Body of pancreas (tissue), 4 donors: Measurements from ENCODE around the gene SLC6A20.

Source experiments
- POLR2A ChIP-seq, 3 donors: fragments of 450-650 bp; IDR thresholded peaks; one replicate each; pipeline ENCODE4 v1.6.1; 2016; ENCODE audit warnings: antibody characterized with exemption in 3 of 3, mild to moderate bottlenecking in 2 of 3
- TF ChIP-seq, protein P1 (sequence below), 7 experiments: fragments of 450-650 bp in 4 of 7; fragments of 200-600 bp in 3 of 7; sonication (generic) in 3 of 7; IDR thresholded peaks; one replicate each; pipeline ENCODE4 v1.5.1; 2016 to 2019; ENCODE audit warnings: antibody characterized with exemption in 7 of 7

DNA sequence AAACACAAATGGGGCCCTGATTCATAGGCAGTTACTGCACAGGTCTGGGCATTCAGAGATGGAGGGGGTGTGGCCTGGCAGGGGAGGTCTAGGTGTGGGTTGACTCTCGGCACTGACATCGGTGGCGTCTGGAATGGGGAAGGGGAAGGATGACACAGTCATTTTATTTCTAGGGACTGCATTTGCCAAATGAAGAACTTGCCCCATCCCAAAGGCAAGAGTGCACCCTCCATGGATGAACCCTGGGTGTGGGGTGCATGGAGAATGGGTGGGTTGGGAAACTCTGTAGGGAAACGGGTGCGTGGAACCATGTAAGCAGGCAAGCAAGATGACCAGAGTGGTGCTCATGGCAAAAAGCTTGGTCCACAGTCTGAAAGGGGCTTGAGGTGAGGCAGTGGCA lies 24.5 kb downstream of the SLC6A20 start:
- TF ChIP-seq, protein P1, sequence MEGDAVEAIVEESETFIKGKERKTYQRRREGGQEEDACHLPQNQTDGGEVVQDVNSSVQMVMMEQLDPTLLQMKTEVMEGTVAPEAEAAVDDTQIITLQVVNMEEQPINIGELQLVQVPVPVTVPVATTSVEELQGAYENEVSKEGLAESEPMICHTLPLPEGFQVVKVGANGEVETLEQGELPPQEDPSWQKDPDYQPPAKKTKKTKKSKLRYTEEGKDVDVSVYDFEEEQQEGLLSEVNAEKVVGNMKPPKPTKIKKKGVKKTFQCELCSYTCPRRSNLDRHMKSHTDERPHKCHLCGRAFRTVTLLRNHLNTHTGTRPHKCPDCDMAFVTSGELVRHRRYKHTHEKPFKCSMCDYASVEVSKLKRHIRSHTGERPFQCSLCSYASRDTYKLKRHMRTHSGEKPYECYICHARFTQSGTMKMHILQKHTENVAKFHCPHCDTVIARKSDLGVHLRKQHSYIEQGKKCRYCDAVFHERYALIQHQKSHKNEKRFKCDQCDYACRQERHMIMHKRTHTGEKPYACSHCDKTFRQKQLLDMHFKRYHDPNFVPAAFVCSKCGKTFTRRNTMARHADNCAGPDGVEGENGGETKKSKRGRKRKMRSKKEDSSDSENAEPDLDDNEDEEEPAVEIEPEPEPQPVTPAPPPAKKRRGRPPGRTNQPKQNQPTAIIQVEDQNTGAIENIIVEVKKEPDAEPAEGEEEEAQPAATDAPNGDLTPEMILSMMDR (IDR thresholded peaks at IDR 0.05), result no peak
- TF ChIP-seq POLR2A (IDR thresholded peaks at IDR 0.05), result no peak
